Tibial artery (tissue), 4 donors: ENCODE measurements around the gene ABCG8.

ENCODE experiments used
- DNase-seq, 2 donors: peaks; one replicate each; pipeline ENCODE4 v3.0.0-alpha.2; 2019
- H3K27ac ChIP-seq, 2 donors: fragments of 200-600 bp; sonication (generic) in 1 of 2; 1 replicate in 1 of 2; 2 replicates in 1 of 2; pipeline ENCODE4 v1.5.1; 2018 to 2019; ENCODE audit warnings: mild to moderate bottlenecking in 1 of 2
- H3K27me3 ChIP-seq, 2 donors: fragments of 200-600 bp; sonication (generic) in 1 of 2; one replicate each; pipeline versions ENCODE4 v1.5.1 to v1.6.0; 2016 to 2019
- H3K36me3 ChIP-seq, 3 donors: fragments of 200-600 bp; sonication (generic) in 2 of 3; one replicate each; pipeline ENCODE4 v1.5.1; 2016 to 2019; ENCODE audit warnings: mild to moderate bottlenecking in 2 of 3
- H3K4me1 ChIP-seq, 4 donors: fragments of 200-600 bp; sonication (generic) in 2 of 4; 1 replicate in 3 of 4; 2 replicates in 1 of 4; pipeline ENCODE4 v1.5.1; 2016 to 2019
- H3K4me3 ChIP-seq, 2 donors: fragments of 200-600 bp; sonication (generic) in 1 of 2; 1 replicate in 1 of 2; 2 replicates in 1 of 2; pipeline ENCODE4 v1.5.1; 2018 to 2019; ENCODE audit warnings: mild to moderate bottlenecking in 2 of 2
- H3K9me3 ChIP-seq, 3 donors: fragments of 200-600 bp; sonication (generic) in 1 of 3; one replicate each; pipeline ENCODE4 v1.5.1; 2016 to 2019
- CTCF ChIP-seq, 2 experiments: fragments of 200-600 bp in 1 of 2; fragments of 450-650 bp in 1 of 2; IDR thresholded peaks; one replicate each; pipeline ENCODE4 v1.5.1; 2017 to 2019; ENCODE audit warnings: antibody characterized with exemption in 2 of 2, mild to moderate bottlenecking in 1 of 2, moderate library complexity in 1 of 2
- intact Hi-C: fragments of 100-400 bp; cut with DNase I; formaldehyde crosslinking; loops from one replicate; pipeline ENCODE4 v1.15.0; 2023; ENCODE audit warnings: low total_unique reads

ABCG8 gene

GRCh38 chr2:43837033-43837432, 1.7 kb upstream of the ABCG8 start:
- intact Hi-C loops: no loop called here
- H3K27me3 ChIP-seq: peaks cover 0 to 11% of the 10 kb centered on the region in 2 donors
- H3K36me3 ChIP-seq: no peaks in the 10 kb centered on the region
- H3K9me3 ChIP-seq: no peaks in the 10 kb centered on the region
- no peak for DNase-seq
- H3K4me1 ChIP-seq: peaks cover 0 to under 1% (median 0%) of the 10 kb centered on the region in 4 donors
- TF ChIP-seq CTCF (IDR thresholded peaks at IDR 0.05): no peak
- no peak overlapping the region for H3K4me3 ChIP-seq
- no peak overlapping the region for H3K27ac ChIP-seq

- Histone ChIP-seq H3K27me3 (peaks cover 0 to 8% of the 10 kb centered on the region in 2 donors), H3K27ac (no peak overlapping the region), H3K9me3 (no peaks in the 10 kb centered on the region), H3K4me3 (no peak overlapping the region), H3K4me1 (no peaks in the 10 kb centered on the region), H3K36me3 (no peaks in the 10 kb centered on the region)
- DNase-seq: no peak
- no peak for TF ChIP-seq CTCF (IDR thresholded peaks at IDR 0.05)
- intact Hi-C loops: no loop called here
These were observed 776 bp upstream of the ABCG8 start for GRCh38 chr2:43837831-43838559.

GRCh38 chr2:43839776-43840564, 1.2 kb downstream of the ABCG8 start:
- intact Hi-C loops: no loop called here
- Histone ChIP-seq H3K9me3 (no peaks in the 10 kb centered on the region), H3K36me3 (no peaks in the 10 kb centered on the region), H3K27me3 (peaks cover 0 to 8% of the 10 kb centered on the region in 2 donors), H3K4me1 (no peaks in the 10 kb centered on the region), H3K27ac (no peak overlapping the region), H3K4me3 (no peak overlapping the region)
- no peak for DNase-seq
- TF ChIP-seq CTCF (IDR thresholded peaks at IDR 0.05): no peak

DNA sequence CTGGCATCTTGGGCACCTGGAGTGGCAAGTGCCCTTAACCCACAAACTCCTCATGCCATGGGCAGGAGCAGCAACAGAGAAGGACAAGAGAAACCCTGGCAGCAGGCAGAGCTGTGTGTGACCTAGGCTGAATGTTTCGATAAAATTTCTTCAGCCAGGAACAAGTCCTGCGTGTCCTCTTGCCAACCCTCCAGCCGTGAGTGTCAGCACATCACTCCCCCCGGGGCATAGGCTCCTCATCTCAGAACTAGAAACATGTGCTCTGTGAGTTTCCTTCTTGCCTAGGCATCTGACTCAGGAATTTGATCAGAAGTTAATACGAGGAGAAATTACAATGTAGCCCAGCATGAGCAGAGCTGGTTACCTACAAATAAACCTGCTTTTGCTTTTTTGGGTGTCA, 2.2 kb downstream of the ABCG8 start:
- Histone ChIP-seq H3K4me1 (no peaks in the 10 kb centered on the region), H3K9me3 (no peaks in the 10 kb centered on the region), H3K4me3 (no peak overlapping the region), H3K27me3 (peaks cover 0 to 8% of the 10 kb centered on the region in 2 donors), H3K36me3 (no peaks in the 10 kb centered on the region), H3K27ac (no peak overlapping the region)
- DNase-seq: no peak
- TF ChIP-seq CTCF (IDR thresholded peaks at IDR 0.05): no peak
- intact Hi-C loops: no loop called here

GRCh38 chr2:43841949-43842865, 3.4 kb downstream of the ABCG8 start:
- intact Hi-C loops: no loop called here
- Histone ChIP-seq H3K4me3 (no peak overlapping the region), H3K9me3 (no peaks in the 10 kb centered on the region), H3K4me1 (no peaks in the 10 kb centered on the region), H3K27ac (no peak overlapping the region), H3K36me3 (no peaks in the 10 kb centered on the region), H3K27me3 (peaks cover 0 to 8% of the 10 kb centered on the region in 2 donors)
- TF ChIP-seq CTCF (IDR thresholded peaks at IDR 0.05): no peak
- no peak for DNase-seq
